ENCODE measurements around the gene MARCO. TPM values are rescaled to one million over a fixed set of nuclear protein-coding genes. Genes with fewer than 3 reads are reported as not detected.

The MARCO gene
- total and polyA plus RNA-seq, 10 of the 15 experiments (the other 5 are each of a cell fraction or from before 2014, with no cell fraction given) = 0.13 to 0.67 (median 0.32) TPM; not detected in 5

DNA sequence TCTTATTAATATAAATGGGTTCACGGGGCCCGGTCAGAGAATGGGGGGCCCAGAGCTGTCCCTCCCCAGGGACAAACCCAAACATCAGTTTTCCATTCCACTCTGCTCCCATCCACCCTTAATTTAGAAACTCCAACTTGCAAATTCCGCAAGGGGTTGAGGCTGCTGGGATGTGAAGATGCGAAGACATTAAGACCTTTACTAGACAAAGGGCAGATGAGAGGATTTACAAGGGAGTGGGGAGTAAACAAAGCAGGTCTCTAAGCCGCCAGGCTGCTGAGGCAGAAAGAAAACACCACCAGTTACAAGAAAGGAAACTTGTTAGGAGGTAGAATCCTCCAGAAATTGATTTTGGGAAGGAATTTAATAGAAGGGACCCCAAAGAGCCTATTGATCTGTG is 33.1 kb downstream of the MARCO start:
- SMC1A ChIA-PET (ENCODE audit: uncharacterized antibody, unreplicated experiment) = interaction anchor here (1.4 kb wide), 1 partner anchor 32 kb away, joined by 3 read pairs; no protein-coding TSS in a partner anchor
- Histone ChIP-seq H2AFZ (ENCODE audit: control insufficient read depth, low read depth, low read length) (no peak overlapping the region), H3K79me2 (ENCODE audit: control insufficient read depth, insufficient read depth, low read length) (no peaks in the 10 kb centered on the region), H3K9ac (ENCODE audit: control insufficient read depth, insufficient read depth, low read length) (no peak overlapping the region), H3K27me3 (replicated peaks in 1 of 2; ENCODE audit: control insufficient read depth in 2 of 2, insufficient read depth in 2 of 2, low read length in 1 of 2) (peaks cover 3% of the 10 kb centered on the region in 2 experiments; a peak in 3 of 4 replicates), H3K4me2 (ENCODE audit: control insufficient read depth, insufficient read depth) (no peak overlapping the region), H3K4me3 (no peak overlapping the region), H3K27ac (ENCODE audit: control insufficient read depth, insufficient read depth) (no peak overlapping the region), H3K36me3 (ENCODE audit: control insufficient read depth in 2 of 2, insufficient read depth in 2 of 2, low read length in 1 of 2) (no peaks in the 10 kb centered on the region), H4K20me1 (ENCODE audit: control insufficient read depth, insufficient read depth) (no peaks in the 10 kb centered on the region; the same call in 1 of the 2 replicates), H3K4me1 (ENCODE audit: control insufficient read depth, insufficient read depth, low read length) (no peaks in the 10 kb centered on the region), H3K9me3 (replicated peaks; ENCODE audit: control insufficient read depth, insufficient read depth, low read length) (no peaks in the 10 kb centered on the region)
- DNase-seq (ENCODE audit: low read depth, low spot score) (no peak), FAIRE-seq (no peak), ATAC-seq (no peak)
- in situ Hi-C loops (cut with MboI) (no loop called here), intact Hi-C loops (cut with micrococcal nuclease; ENCODE audit: unreplicated experiment) (no loop called here)
- no TSS peak for BruUV-seq (replicated peaks)
- POLR2A ChIA-PET = no interaction called here
- RAD21 ChIA-PET (ENCODE audit: unreplicated experiment) = no interaction called here
- 7% methylated on average over 5 of the region's 5 CpGs for WGBS (ENCODE audit: insufficient coverage, insufficient replicate concordance, low lambda C conversion rate, missing lambda C conversion rate)
- TF ChIP-seq POLR2A (IDR thresholded peaks at IDR 0.05; ENCODE audit: low read depth, low read length) (no peak), BMI1 (IDR thresholded peaks at IDR 0.05; ENCODE audit: borderline replicate concordance) (no peak), EED (IDR thresholded peaks at IDR 0.05; ENCODE audit: low read depth) (no peak), POLR2AphosphoS5 (IDR thresholded peaks at IDR 0.05; ENCODE audit: low read length) (no peak), ZBED1 (IDR thresholded peaks at IDR 0.05; ENCODE audit: borderline replicate concordance) (no peak), YY1 (IDR thresholded peaks at IDR 0.05; ENCODE audit: low read depth, low read length) (no peak), IRF3 (IDR thresholded peaks at IDR 0.05) (no peak), SPI1 (IDR thresholded peaks at IDR 0.05; ENCODE audit: borderline replicate concordance, insufficient read depth, low read depth, low read length) (no peak), CBX3 (IDR thresholded peaks at IDR 0.05; ENCODE audit: borderline replicate concordance, low read depth) (no peak), SMARCA5 (IDR thresholded peaks at IDR 0.05) (no peak)
- CTCF ChIA-PET = no interaction called here
